ENCODE data around the gene ELAVL3.

The ELAVL3 gene

GRCh38 chr19:11485245-11485837 lies 4.5 kb upstream of the ELAVL3 start:
- no peak for TF ChIP-seq FOXP2 (optimal IDR thresholded peaks at IDR 0.05; ENCODE audit: borderline replicate concordance, extremely low read depth, extremely low read length, insufficient read depth)
- TF ChIP-seq SIN3A (IDR thresholded peaks at IDR 0.05; ENCODE audit: borderline replicate concordance, insufficient read depth, low read length), result no peak
- TF ChIP-seq POLR2AphosphoS5 (IDR thresholded peaks at IDR 0.05; ENCODE audit: low read depth, low read length), result no peak
- TF ChIP-seq TAF1 (IDR thresholded peaks at IDR 0.05; ENCODE audit: borderline replicate concordance, insufficient read depth, low read length), result no peak
- TF ChIP-seq REST (IDR thresholded peaks at IDR 0.05; ENCODE audit: insufficient read depth in 1 of 2, low read depth in 2 of 2, low read length in 2 of 2), result no peak

GRCh38 chr19:11483366-11484111 lies 2.7 kb upstream of the ELAVL3 start:
- peak in 1 of 2 experiments; percentile 39; a peak in 1 of 4 replicates for TF ChIP-seq REST (IDR thresholded peaks at IDR 0.05; ENCODE audit: insufficient read depth in 1 of 2, low read depth in 2 of 2, low read length in 2 of 2)
- no peak for TF ChIP-seq SIN3A (IDR thresholded peaks at IDR 0.05; ENCODE audit: borderline replicate concordance, insufficient read depth, low read length)
- TF ChIP-seq TAF1 (IDR thresholded peaks at IDR 0.05; ENCODE audit: borderline replicate concordance, insufficient read depth, low read length), result no peak
- TF ChIP-seq FOXP2 (optimal IDR thresholded peaks at IDR 0.05; ENCODE audit: borderline replicate concordance, extremely low read depth, extremely low read length, insufficient read depth), result no peak
- TF ChIP-seq POLR2AphosphoS5 (IDR thresholded peaks at IDR 0.05; ENCODE audit: low read depth, low read length), result no peak

GRCh38 chr19:11482384-11483050 lies 1.7 kb upstream of the ELAVL3 start:
- TF ChIP-seq REST (IDR thresholded peaks at IDR 0.05; ENCODE audit: insufficient read depth in 1 of 2, low read depth in 2 of 2, low read length in 2 of 2), result peak; percentile 56 to 60
- TF ChIP-seq FOXP2 (optimal IDR thresholded peaks at IDR 0.05; ENCODE audit: borderline replicate concordance, extremely low read depth, extremely low read length, insufficient read depth), result peak; percentile 99
- peak; percentile 79; the same call in 1 of the 2 replicates for TF ChIP-seq SIN3A (IDR thresholded peaks at IDR 0.05; ENCODE audit: borderline replicate concordance, insufficient read depth, low read length)
- TF ChIP-seq POLR2AphosphoS5 (IDR thresholded peaks at IDR 0.05; ENCODE audit: low read depth, low read length), result no peak; the same call in 1 of the 2 replicates
- 0 out of 2 replicates have a peak, but pooled peaks have one; percentile 42 for TF ChIP-seq TAF1 (IDR thresholded peaks at IDR 0.05; ENCODE audit: borderline replicate concordance, insufficient read depth, low read length)

GRCh38 chr19:11481534-11482383 lies 913 bp upstream of the ELAVL3 start:
- TF ChIP-seq POLR2AphosphoS5 (IDR thresholded peaks at IDR 0.05; ENCODE audit: low read depth, low read length) (no peak), TAF1 (IDR thresholded peaks at IDR 0.05; ENCODE audit: borderline replicate concordance, insufficient read depth, low read length) (no peak), FOXP2 (optimal IDR thresholded peaks at IDR 0.05; ENCODE audit: borderline replicate concordance, extremely low read depth, extremely low read length, insufficient read depth) (peak; percentile 8), REST (IDR thresholded peaks at IDR 0.05; ENCODE audit: insufficient read depth in 1 of 2, low read depth in 2 of 2, low read length in 2 of 2) (peak; percentile 86 to 92), SIN3A (IDR thresholded peaks at IDR 0.05; ENCODE audit: borderline replicate concordance, insufficient read depth, low read length) (no peak)
